ENCODE measurements around the gene ACTL6B. TPM values are rescaled to one million over a fixed set of nuclear protein-coding genes. Genes with fewer than 3 reads are reported as not detected.

Gene ACTL6B
- total and polyA plus RNA-seq, 2 of the 13 experiments (the other 11 are each of a cell fraction or from before 2014, with no cell fraction given): not detected

GRCh38 chr7:100694098-100694745 is 38.0 kb upstream of the ACTL6B start, which contains the start of gene GIGYF1 (continued):
- TF ChIP-seq ATF4 (CRISPR knock-in tag; IDR thresholded peaks at IDR 0.05): no peak
- TF ChIP-seq ZNF451 (CRISPR knock-in tag; IDR thresholded peaks at IDR 0.05): no peak
- TF ChIP-seq ZNF660 (CRISPR knock-in tag; IDR thresholded peaks at IDR 0.05; ENCODE audit: borderline replicate concordance, low read depth): no peak
- TF ChIP-seq POGK (CRISPR knock-in tag; conservative IDR thresholded peaks at IDR 0.05): no peak
- TF ChIP-seq NR2F1 (CRISPR knock-in tag; IDR thresholded peaks at IDR 0.05): no peak
- no peak for TF ChIP-seq ZNF407 (CRISPR knock-in tag; IDR thresholded peaks at IDR 0.05; ENCODE audit: not compliant biosample characterization)
- peak; percentile 84 for TF ChIP-seq YY1 (IDR thresholded peaks at IDR 0.05; ENCODE audit: insufficient read depth, insufficient replicate concordance, low read depth, low read length)
- no peak for TF ChIP-seq BRF2 (CRISPR knock-in tag; IDR thresholded peaks at IDR 0.05)
- TF ChIP-seq ELF1 (CRISPR knock-in tag; IDR thresholded peaks at IDR 0.05): no peak
- no peak for TF ChIP-seq HNF1B (CRISPR knock-in tag; IDR thresholded peaks at IDR 0.05)
- 0 out of 2 replicates have a peak, but pooled peaks have one; percentile 5 for TF ChIP-seq ZNF558 (CRISPR knock-in tag; IDR thresholded peaks at IDR 0.05; ENCODE audit: borderline replicate concordance)
- TF ChIP-seq TFE3 (CRISPR knock-in tag; IDR thresholded peaks at IDR 0.05): no peak
